Peyer's patch (tissue), 4 donors: ENCODE data around the gene GGCT. TPM values are rescaled to one million over a fixed set of nuclear protein-coding genes. Genes with fewer than 3 reads are reported as not detected.

Experiments
- DNase-seq, 3 donors: peaks; one replicate each; pipeline ENCODE4 v3.0.0-alpha.2; 2017 to 2019
- H3K27ac ChIP-seq, 4 donors: fragments of 200-600 bp; sonication (generic); one replicate each; pipeline ENCODE4 v1.5.1; 2016 to 2019
- H3K27me3 ChIP-seq, 2 donors: fragments of 200-600 bp; sonication (generic); one replicate each; pipeline ENCODE4 v1.5.1; 2019
- H3K36me3 ChIP-seq, 3 donors: fragments of 200-600 bp; sonication (generic); one replicate each; pipeline ENCODE4 v1.5.1; 2016 to 2019
- H3K4me1 ChIP-seq, 4 donors: fragments of 200-600 bp; sonication (generic); one replicate each; pipeline ENCODE4 v1.5.1; 2016 to 2019
- H3K4me3 ChIP-seq, 4 donors: fragments of 200-600 bp; sonication (generic); 1 replicate in 3 of 4; 2 replicates in 1 of 4; pipeline ENCODE4 v1.5.1; 2016 to 2019; ENCODE audit warnings: mild to moderate bottlenecking in 1 of 4
- H3K9me3 ChIP-seq, 4 donors: fragments of 200-600 bp; sonication (generic); one replicate each; pipeline ENCODE4 v1.5.1; 2016 to 2019; ENCODE audit warnings: mild to moderate bottlenecking in 1 of 4
- CTCF ChIP-seq, 6 experiments: fragments of 450-650 bp in 4 of 6; fragments of 200-600 bp in 2 of 6; sonication (generic) in 1 of 6; IDR thresholded peaks; one replicate each; pipeline ENCODE4 v1.5.1; 2017 to 2019; ENCODE audit warnings: antibody characterized with exemption in 6 of 6, mild to moderate bottlenecking in 3 of 6, moderate library complexity in 1 of 6
- POLR2A ChIP-seq, 2 donors: fragments of 450-650 bp; IDR thresholded peaks; one replicate each; pipeline ENCODE4 v1.5.1; 2017; ENCODE audit warnings: antibody characterized with exemption in 2 of 2, mild to moderate bottlenecking in 2 of 2, moderate library complexity in 2 of 2
- total RNA-seq, 4 donors: library from RNA; depleted of rRNA; stranded (reverse); fragments of >200 nt; gene quantifications; one replicate each; pipeline ENCODE4 v1.1.0, GENCODE V29; 2016

GGCT gene
- total RNA-seq, 4 donors from 2014 or later: 18.1 to 24.8 (median 19.2) TPM

GRCh38 chr7:30502470-30503251 lies 2.0 kb downstream of the GGCT start:
- Histone ChIP-seq H3K36me3 (no peaks in the 10 kb centered on the region), H3K27ac (no peak overlapping the region), H3K4me3 (no peak overlapping the region), H3K9me3 (no peaks in the 10 kb centered on the region), H3K4me1 (peaks cover 0 to 13% (median 3%) of the 10 kb centered on the region in 4 donors), H3K27me3 (no peaks in the 10 kb centered on the region)
- TF ChIP-seq POLR2A (IDR thresholded peaks at IDR 0.05): no peak
- TF ChIP-seq CTCF (IDR thresholded peaks at IDR 0.05): no peak
- no peak for DNase-seq

DNA sequence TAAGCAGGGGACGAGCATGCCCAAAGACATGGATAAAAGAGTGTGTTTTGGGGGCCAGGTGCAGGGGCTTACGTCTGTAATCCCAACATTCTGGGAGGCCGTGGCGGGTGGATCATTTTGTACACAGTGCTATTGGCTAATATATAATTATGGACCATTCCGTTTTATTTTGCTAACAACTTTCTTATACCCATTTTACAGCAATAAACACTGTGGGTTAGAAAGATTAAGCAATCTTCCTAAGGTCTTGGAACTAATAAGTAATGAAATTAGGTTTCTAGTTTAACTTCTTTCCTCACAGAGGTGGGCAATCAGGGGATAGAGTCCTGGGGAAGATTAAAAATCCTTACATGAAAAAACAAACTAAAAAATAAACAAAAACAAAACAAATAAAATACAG lies 3.4 kb downstream of the GGCT start:
- DNase-seq: no peak
- H3K36me3 ChIP-seq: no peaks in the 10 kb centered on the region
- no peak overlapping the region for H3K27ac ChIP-seq
- no peaks in the 10 kb centered on the region for H3K27me3 ChIP-seq
- peaks cover 0 to 13% (median 3%) of the 10 kb centered on the region in 4 donors for H3K4me1 ChIP-seq
- H3K4me3 ChIP-seq: no peak overlapping the region
- TF ChIP-seq CTCF (IDR thresholded peaks at IDR 0.05) (no peak), POLR2A (IDR thresholded peaks at IDR 0.05) (no peak)
- H3K9me3 ChIP-seq: no peaks in the 10 kb centered on the region

- H3K36me3 ChIP-seq: no peaks in the 10 kb centered on the region
- no peak for DNase-seq
- peaks cover 0 to 4% (median 0%) of the 10 kb centered on the region in 4 donors for H3K9me3 ChIP-seq
- no peak for TF ChIP-seq POLR2A (IDR thresholded peaks at IDR 0.05)
- TF ChIP-seq CTCF (IDR thresholded peaks at IDR 0.05): no peak
- no peak overlapping the region for H3K4me3 ChIP-seq
- no peaks in the 10 kb centered on the region for H3K27me3 ChIP-seq
- no peaks in the 10 kb centered on the region for H3K4me1 ChIP-seq
- H3K27ac ChIP-seq: no peak overlapping the region
Observed at GRCh38 chr7:30493228-30493627, 11.4 kb downstream of the GGCT start.

- no peak for DNase-seq
- Histone ChIP-seq H3K9me3 (peaks cover 0 to 4% (median 0%) of the 10 kb centered on the region in 4 donors), H3K4me3 (no peak overlapping the region), H3K36me3 (no peaks in the 10 kb centered on the region), H3K27ac (no peak overlapping the region), H3K27me3 (no peaks in the 10 kb centered on the region), H3K4me1 (no peaks in the 10 kb centered on the region)
- TF ChIP-seq CTCF (IDR thresholded peaks at IDR 0.05): no peak
- TF ChIP-seq POLR2A (IDR thresholded peaks at IDR 0.05): no peak
Observed at GRCh38 chr7:30491417-30491816, 13.2 kb downstream of the GGCT start.

- Histone ChIP-seq H3K9me3 (peaks cover 0 to 4% (median 0%) of the 10 kb centered on the region in 4 donors), H3K27ac (no peak overlapping the region), H3K36me3 (no peaks in the 10 kb centered on the region), H3K4me3 (no peak overlapping the region), H3K27me3 (no peaks in the 10 kb centered on the region), H3K4me1 (no peaks in the 10 kb centered on the region)
- no peak for DNase-seq
- no peak for TF ChIP-seq CTCF (IDR thresholded peaks at IDR 0.05)
- no peak for TF ChIP-seq POLR2A (IDR thresholded peaks at IDR 0.05)
Observed at GRCh38 chr7:30487371-30487770, 17.3 kb downstream of the GGCT start.
